ENCODE data around the gene CFAP77. TPM values are rescaled to one million over a fixed set of nuclear protein-coding genes. Genes with fewer than 3 reads are reported as not detected.

CFAP77 gene
- total RNA-seq, 1 experiment from 2014 or later, result not detected

DNA sequence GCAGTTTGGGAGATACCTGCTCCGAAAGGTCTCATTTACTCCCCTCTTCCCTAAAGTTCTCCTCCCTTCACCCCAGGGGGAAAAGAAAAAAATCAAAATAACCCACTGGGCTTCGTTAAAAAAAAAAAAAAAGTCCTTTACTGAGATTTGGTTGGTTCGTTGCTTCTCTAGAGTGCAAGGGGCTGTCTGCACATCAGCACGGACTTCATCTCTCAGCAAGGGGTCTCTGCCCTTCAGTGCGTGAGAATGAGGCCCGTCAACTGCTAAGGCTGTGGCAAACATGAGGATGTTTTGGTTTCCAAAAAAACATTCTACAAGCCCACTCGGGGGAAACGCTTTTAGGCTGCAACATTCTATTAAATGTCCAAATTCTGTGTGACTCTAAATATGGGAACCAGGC is 182.4 kb downstream of the CFAP77 start:
- H3K27ac ChIP-seq (ENCODE audit: low read length), result no peak overlapping the region
- H4K20me1 ChIP-seq (ENCODE audit: insufficient read depth, low read depth, low read length), result peaks cover 8% of the 10 kb centered on the region; the same call in 1 of the 2 replicates
- no peak overlapping the region for H3K4me2 ChIP-seq (ENCODE audit: low read depth, low read length, poor library complexity, severe bottlenecking)
- H3K79me2 ChIP-seq (ENCODE audit: low read length), result no peaks in the 10 kb centered on the region
- H3K4me1 ChIP-seq (ENCODE audit: low read length), result no peaks in the 10 kb centered on the region
- H3K27me3 ChIP-seq (ENCODE audit: low read length), result no peaks in the 10 kb centered on the region
- H2AFZ ChIP-seq (ENCODE audit: low read length), result no peak overlapping the region
- H3K9ac ChIP-seq (ENCODE audit: low read length), result no peak overlapping the region
- H3K9me2 ChIP-seq (replicated peaks; ENCODE audit: insufficient read depth, low read length), result no peaks in the 10 kb centered on the region
- H3K36me3 ChIP-seq (ENCODE audit: insufficient read depth, low read length), result peaks cover 7% of the 10 kb centered on the region; the same call in 1 of the 2 replicates
- no peak for DNase-seq
- H3K4me3 ChIP-seq (ENCODE audit: low read length), result no peak overlapping the region
- no peaks in the 10 kb centered on the region for H3K9me3 ChIP-seq (ENCODE audit: low read length)

DNA sequence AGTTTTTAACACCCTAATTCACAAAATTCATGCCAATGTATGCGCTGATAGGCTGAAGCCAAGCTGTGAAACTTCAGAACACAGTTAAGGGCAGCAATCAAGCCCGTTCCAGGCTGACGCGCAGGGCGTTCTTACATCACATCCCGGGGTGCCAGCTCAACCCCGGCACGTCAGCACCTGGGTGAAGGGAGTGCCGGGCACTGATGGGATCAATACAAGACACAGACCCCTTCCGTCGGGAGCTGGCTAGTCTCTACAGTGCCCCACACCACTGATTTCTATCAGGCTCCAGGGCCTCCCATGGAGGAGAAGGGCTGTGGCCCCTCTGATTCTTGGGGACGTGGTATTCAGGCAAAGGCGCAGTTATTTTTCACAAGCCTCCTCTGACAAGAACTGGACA is 184.4 kb downstream of the CFAP77 start:
- Histone ChIP-seq H3K9me2 (replicated peaks; ENCODE audit: insufficient read depth, low read length) (no peaks in the 10 kb centered on the region), H3K9ac (ENCODE audit: low read length) (no peak overlapping the region)

DNA sequence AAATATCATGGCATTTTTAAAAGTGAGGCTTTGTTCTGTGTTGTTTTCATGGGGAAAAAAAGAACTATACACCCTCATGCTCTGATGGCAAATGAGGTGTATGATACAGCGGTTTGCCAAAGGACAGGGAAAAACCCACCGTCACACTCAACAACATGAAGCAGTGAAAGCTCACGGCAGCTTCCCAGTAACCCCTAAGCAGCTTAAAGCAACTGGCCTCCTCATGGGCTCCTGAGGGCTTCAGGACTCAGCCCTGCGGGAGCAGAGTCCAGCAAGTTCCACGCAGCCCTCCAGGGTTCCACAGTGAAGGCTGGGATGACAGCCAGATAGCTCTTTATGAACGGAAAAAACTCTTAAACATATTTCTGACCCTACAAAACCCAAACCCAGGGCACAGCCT is 185.3 kb downstream of the CFAP77 start:
- no peaks in the 10 kb centered on the region for H3K9me3 ChIP-seq (ENCODE audit: low read length)
- no peak overlapping the region for H2AFZ ChIP-seq (ENCODE audit: low read length)
- peaks cover 8% of the 10 kb centered on the region; the same call in 1 of the 2 replicates for H4K20me1 ChIP-seq (ENCODE audit: insufficient read depth, low read depth, low read length)
- no peak overlapping the region for H3K4me3 ChIP-seq (ENCODE audit: low read length)
- no peaks in the 10 kb centered on the region for H3K4me1 ChIP-seq (ENCODE audit: low read length)
- no peak for DNase-seq
- H3K27ac ChIP-seq (ENCODE audit: low read length), result no peak overlapping the region
- H3K36me3 ChIP-seq (ENCODE audit: insufficient read depth, low read length), result peaks cover 7% of the 10 kb centered on the region; the same call in 1 of the 2 replicates
- H3K27me3 ChIP-seq (ENCODE audit: low read length), result no peaks in the 10 kb centered on the region
- no peaks in the 10 kb centered on the region for H3K79me2 ChIP-seq (ENCODE audit: low read length)
- H3K9ac ChIP-seq (ENCODE audit: low read length), result no peak overlapping the region
- H3K9me2 ChIP-seq (replicated peaks; ENCODE audit: insufficient read depth, low read length), result no peaks in the 10 kb centered on the region
- H3K4me2 ChIP-seq (ENCODE audit: low read depth, low read length, poor library complexity, severe bottlenecking), result no peak overlapping the region

More for the DNA sequence above, 184.4 kb downstream of the CFAP77 start:
- Histone ChIP-seq H3K4me3 (ENCODE audit: low read length) (no peak overlapping the region), H3K27me3 (ENCODE audit: low read length) (no peaks in the 10 kb centered on the region), H3K36me3 (ENCODE audit: insufficient read depth, low read length) (peaks cover 7% of the 10 kb centered on the region; the same call in 1 of the 2 replicates), H2AFZ (ENCODE audit: low read length) (no peak overlapping the region), H3K4me2 (ENCODE audit: low read depth, low read length, poor library complexity, severe bottlenecking) (no peak overlapping the region), H3K27ac (ENCODE audit: low read length) (no peak overlapping the region), H3K79me2 (ENCODE audit: low read length) (no peaks in the 10 kb centered on the region), H3K4me1 (ENCODE audit: low read length) (no peaks in the 10 kb centered on the region), H4K20me1 (ENCODE audit: insufficient read depth, low read depth, low read length) (peaks cover 8% of the 10 kb centered on the region; the same call in 1 of the 2 replicates), H3K9me3 (ENCODE audit: low read length) (no peaks in the 10 kb centered on the region)
- DNase-seq, result no peak

DNA sequence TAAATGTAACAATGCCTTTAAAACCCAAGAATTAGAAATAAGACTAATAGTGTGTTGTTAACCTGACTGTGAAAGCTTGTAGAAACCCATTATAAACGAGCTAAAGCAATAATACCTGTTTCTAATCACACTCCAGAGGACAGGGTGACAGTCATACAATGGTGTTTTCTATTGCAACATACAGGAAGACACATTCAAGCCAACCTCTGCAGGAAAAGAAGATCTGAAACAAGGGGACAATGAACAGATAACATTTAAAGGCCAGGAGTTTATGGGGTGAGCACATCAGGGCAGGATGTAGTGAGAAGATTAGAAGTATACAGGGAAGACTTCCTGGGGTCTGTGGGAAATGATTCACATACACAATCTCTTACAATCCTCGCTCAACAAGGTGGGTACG is 186.2 kb downstream of the CFAP77 start:
- H4K20me1 ChIP-seq (ENCODE audit: insufficient read depth, low read depth, low read length), result peaks cover 8% of the 10 kb centered on the region; the same call in 1 of the 2 replicates
- no peak for DNase-seq
- no peak overlapping the region for H3K4me3 ChIP-seq (ENCODE audit: low read length)
- H3K27ac ChIP-seq (ENCODE audit: low read length), result no peak overlapping the region
- H2AFZ ChIP-seq (ENCODE audit: low read length), result no peak overlapping the region
- no peaks in the 10 kb centered on the region for H3K79me2 ChIP-seq (ENCODE audit: low read length)
- peaks cover 7% of the 10 kb centered on the region; the same call in 1 of the 2 replicates for H3K36me3 ChIP-seq (ENCODE audit: insufficient read depth, low read length)
- H3K4me1 ChIP-seq (ENCODE audit: low read length), result no peaks in the 10 kb centered on the region
- no peak overlapping the region for H3K9ac ChIP-seq (ENCODE audit: low read length)
- no peaks in the 10 kb centered on the region for H3K9me3 ChIP-seq (ENCODE audit: low read length)
- no peaks in the 10 kb centered on the region for H3K27me3 ChIP-seq (ENCODE audit: low read length)
- H3K4me2 ChIP-seq (ENCODE audit: low read depth, low read length, poor library complexity, severe bottlenecking), result no peak overlapping the region
- H3K9me2 ChIP-seq (replicated peaks; ENCODE audit: insufficient read depth, low read length), result no peaks in the 10 kb centered on the region

DNA sequence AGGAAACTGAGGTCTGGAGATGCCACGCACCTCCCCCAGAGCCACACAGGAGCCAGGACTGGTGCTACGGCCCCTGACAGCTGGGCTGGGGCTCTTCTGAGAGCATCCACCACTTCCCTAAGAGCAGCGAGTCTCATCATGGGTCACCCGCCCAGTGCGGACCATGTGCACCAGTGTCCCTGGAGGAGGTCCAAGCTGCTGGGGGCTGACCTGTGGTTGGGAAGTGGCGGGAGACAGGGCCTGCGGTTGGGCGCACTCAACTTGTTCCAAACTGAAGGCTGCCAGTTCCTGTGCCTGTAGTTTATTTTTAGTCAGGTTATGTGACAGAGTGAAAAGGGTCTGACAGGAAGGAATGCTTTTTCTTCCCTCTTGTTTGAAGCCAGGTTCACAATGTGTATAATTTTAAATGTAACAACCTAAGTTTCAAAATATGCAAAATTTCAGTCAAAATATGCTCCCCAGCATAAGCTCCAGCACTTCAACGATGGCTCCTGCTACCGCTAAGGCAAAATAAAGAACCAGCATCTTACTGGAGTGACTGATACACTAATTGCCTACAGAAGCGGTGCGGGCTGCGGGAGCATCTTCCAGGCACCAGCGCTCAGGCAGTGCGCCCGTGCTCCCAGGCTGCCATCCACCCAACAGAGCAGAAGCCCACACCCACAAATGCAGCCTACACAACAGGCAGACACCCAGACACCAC is 187.2 kb downstream of the CFAP77 start:
- H3K36me3 ChIP-seq (ENCODE audit: insufficient read depth, low read length), result peaks cover 7% of the 10 kb centered on the region; the same call in 1 of the 2 replicates
- H3K4me1 ChIP-seq (ENCODE audit: low read length), result no peaks in the 10 kb centered on the region
- no peaks in the 10 kb centered on the region for H3K27me3 ChIP-seq (ENCODE audit: low read length)
- no peak for DNase-seq
- H4K20me1 ChIP-seq (ENCODE audit: insufficient read depth, low read depth, low read length), result peaks cover 8% of the 10 kb centered on the region; the same call in 1 of the 2 replicates
- H3K9me2 ChIP-seq (replicated peaks; ENCODE audit: insufficient read depth, low read length), result no peaks in the 10 kb centered on the region
- H3K9me3 ChIP-seq (ENCODE audit: low read length), result no peaks in the 10 kb centered on the region
- H3K27ac ChIP-seq (ENCODE audit: low read length), result no peak overlapping the region
- H3K4me2 ChIP-seq (ENCODE audit: low read depth, low read length, poor library complexity, severe bottlenecking), result no peak overlapping the region
- no peak overlapping the region for H3K4me3 ChIP-seq (ENCODE audit: low read length)
- no peak overlapping the region for H3K9ac ChIP-seq (ENCODE audit: low read length)
- H2AFZ ChIP-seq (ENCODE audit: low read length), result no peak overlapping the region
- no peaks in the 10 kb centered on the region for H3K79me2 ChIP-seq (ENCODE audit: low read length)

DNA sequence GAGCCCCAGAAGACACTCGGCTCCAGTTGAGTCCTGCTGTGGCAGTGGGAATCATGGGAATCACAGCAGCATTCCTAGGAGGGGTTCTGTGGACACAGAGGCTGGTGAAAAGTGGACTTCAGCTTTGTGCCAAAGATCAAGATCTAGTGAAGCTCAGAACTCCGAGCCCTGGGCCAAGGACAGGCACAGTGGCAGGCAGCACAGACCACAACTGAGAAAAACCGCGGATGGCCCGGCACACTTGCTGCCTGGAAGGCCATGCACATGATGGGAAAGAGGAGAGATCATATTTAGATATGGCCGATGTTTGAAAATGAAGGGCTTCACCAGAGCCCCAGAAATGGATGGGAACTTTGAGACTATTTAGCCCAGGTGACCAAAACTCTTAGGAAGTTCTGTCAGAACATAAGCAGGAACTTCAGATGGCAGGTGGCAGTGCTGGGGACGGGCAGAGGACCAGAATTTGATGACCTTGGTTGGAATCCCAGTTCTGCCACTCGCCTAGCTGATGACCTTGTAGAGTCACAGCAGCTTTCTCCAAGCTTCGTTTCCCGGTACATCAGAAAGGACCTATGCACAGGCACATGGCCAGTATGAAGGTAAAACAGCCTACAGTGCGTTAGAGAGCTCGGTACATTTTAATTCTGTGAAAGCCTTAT is 190.4 kb downstream of the CFAP77 start:
- Histone ChIP-seq H3K36me3 (ENCODE audit: insufficient read depth, low read length) (peaks cover 6% of the 10 kb centered on the region; the same call in 1 of the 2 replicates), H3K4me1 (ENCODE audit: low read length) (no peaks in the 10 kb centered on the region), H4K20me1 (ENCODE audit: insufficient read depth, low read depth, low read length) (no peaks in the 10 kb centered on the region), H3K27ac (ENCODE audit: low read length) (no peak overlapping the region), H3K79me2 (ENCODE audit: low read length) (no peaks in the 10 kb centered on the region), H3K4me3 (ENCODE audit: low read length) (no peak overlapping the region), H3K9me2 (replicated peaks; ENCODE audit: insufficient read depth, low read length) (no peaks in the 10 kb centered on the region), H2AFZ (ENCODE audit: low read length) (no peak overlapping the region), H3K4me2 (ENCODE audit: low read depth, low read length, poor library complexity, severe bottlenecking) (no peak overlapping the region), H3K9ac (ENCODE audit: low read length) (no peak overlapping the region), H3K9me3 (ENCODE audit: low read length) (no peaks in the 10 kb centered on the region), H3K27me3 (ENCODE audit: low read length) (no peaks in the 10 kb centered on the region)
- DNase-seq, result no peak

DNA sequence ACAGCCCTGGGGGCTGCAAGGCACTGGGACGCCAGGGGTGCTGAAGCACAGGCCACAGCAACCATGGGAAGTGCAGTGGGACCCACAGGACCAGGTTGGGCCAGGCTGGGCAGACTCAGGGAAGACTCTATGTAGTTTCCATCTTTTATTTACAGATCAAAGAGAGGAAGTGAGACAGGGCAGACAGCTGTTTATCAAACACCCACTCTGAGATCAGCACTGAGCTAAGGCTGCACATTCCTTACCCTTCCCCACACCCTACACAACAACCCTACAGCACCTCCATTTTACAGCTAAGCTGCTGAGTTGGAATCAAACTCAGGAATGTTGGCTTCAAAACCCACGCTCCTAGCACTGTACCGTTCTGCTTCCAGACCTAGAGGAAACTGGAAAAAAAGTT is 192.2 kb downstream of the CFAP77 start:
- Histone ChIP-seq H3K4me3 (ENCODE audit: low read length) (no peak overlapping the region), H4K20me1 (ENCODE audit: insufficient read depth, low read depth, low read length) (no peaks in the 10 kb centered on the region), H3K4me2 (ENCODE audit: low read depth, low read length, poor library complexity, severe bottlenecking) (no peak overlapping the region), H3K27ac (ENCODE audit: low read length) (no peak overlapping the region), H3K36me3 (ENCODE audit: insufficient read depth, low read length) (peaks cover 8% of the 10 kb centered on the region; the same call in 1 of the 2 replicates), H3K9me3 (ENCODE audit: low read length) (no peaks in the 10 kb centered on the region), H3K9ac (ENCODE audit: low read length) (no peak overlapping the region), H3K4me1 (ENCODE audit: low read length) (no peaks in the 10 kb centered on the region), H3K27me3 (ENCODE audit: low read length) (no peaks in the 10 kb centered on the region), H3K9me2 (replicated peaks; ENCODE audit: insufficient read depth, low read length) (no peaks in the 10 kb centered on the region), H3K79me2 (ENCODE audit: low read length) (no peaks in the 10 kb centered on the region), H2AFZ (ENCODE audit: low read length) (no peak overlapping the region)
- no peak for DNase-seq

DNA sequence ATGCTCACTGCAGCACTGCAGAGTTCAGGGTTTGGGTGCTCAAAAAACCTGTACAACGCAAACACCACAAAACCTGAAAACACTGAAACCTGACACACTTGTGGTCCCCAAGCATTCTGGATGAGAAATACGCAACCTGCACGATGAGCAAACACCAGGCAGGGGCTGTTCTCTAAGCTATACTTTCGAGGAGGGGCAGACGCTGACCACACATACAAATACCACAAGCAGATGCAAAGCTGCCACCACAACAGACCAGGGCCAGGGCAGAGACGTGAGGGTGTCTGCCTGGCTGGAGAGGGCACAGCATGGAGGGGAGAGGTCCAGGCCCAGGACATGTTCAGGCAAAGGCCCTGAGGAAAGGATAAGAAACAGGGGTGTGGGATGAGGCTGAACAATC is 195.4 kb downstream of the CFAP77 start:
- Histone ChIP-seq H3K27ac (ENCODE audit: low read length) (no peak overlapping the region), H3K9me2 (replicated peaks; ENCODE audit: insufficient read depth, low read length) (no peaks in the 10 kb centered on the region), H3K9me3 (ENCODE audit: low read length) (no peaks in the 10 kb centered on the region), H3K9ac (ENCODE audit: low read length) (no peak overlapping the region), H2AFZ (ENCODE audit: low read length) (no peak overlapping the region), H4K20me1 (ENCODE audit: insufficient read depth, low read depth, low read length) (no peaks in the 10 kb centered on the region), H3K36me3 (ENCODE audit: insufficient read depth, low read length) (peaks cover 17% of the 10 kb centered on the region; the same call in 1 of the 2 replicates), H3K4me2 (ENCODE audit: low read depth, low read length, poor library complexity, severe bottlenecking) (no peak overlapping the region), H3K4me3 (ENCODE audit: low read length) (no peak overlapping the region), H3K27me3 (ENCODE audit: low read length) (no peaks in the 10 kb centered on the region), H3K4me1 (ENCODE audit: low read length) (no peaks in the 10 kb centered on the region), H3K79me2 (ENCODE audit: low read length) (no peaks in the 10 kb centered on the region)
- no peak for DNase-seq

Data from Karpas-422 (cell line).